Posterior vena cava (tissue), 2 donors: ENCODE data around the gene ACTN3. TPM values are rescaled to one million over a fixed set of nuclear protein-coding genes. Genes with fewer than 3 reads are reported as not detected.
"Not testable (repeated sequence)": the region's sequence is repeated elsewhere in the genome, so short reads cannot be mapped to it uniquely, and the experiment has no call there.

Source experiments
- DNase-seq: peaks from one replicate; pipeline ENCODE4 v3.0.0-alpha.2; 2020; ENCODE audit warnings: low spot score
- intact Hi-C, 2 donors: fragments of 100-400 bp; cut with DNase I; formaldehyde crosslinking; loops; one replicate each; pipeline versions ENCODE4 v1.14.1 to v1.14.2; 2022 to 2023
- total RNA-seq, 2 donors: library from RNA; stranded (reverse); fragmentation: NEBNext Ultra II Directional; extraction: Animal tissue kit (Norgen Biotek cat#: 25700); gene quantifications; one replicate each; pipeline ENCODE4 v1.2.1, GENCODE V29; 2021
- donor health status: DM: yes; HTN: yes; CAD: no.
- donor health status: DM: yes; HTN: yes; CAD: no.

The ACTN3 gene
- total RNA-seq, 2 donors from 2014 or later: 0.14 to 0.51 TPM

DNA sequence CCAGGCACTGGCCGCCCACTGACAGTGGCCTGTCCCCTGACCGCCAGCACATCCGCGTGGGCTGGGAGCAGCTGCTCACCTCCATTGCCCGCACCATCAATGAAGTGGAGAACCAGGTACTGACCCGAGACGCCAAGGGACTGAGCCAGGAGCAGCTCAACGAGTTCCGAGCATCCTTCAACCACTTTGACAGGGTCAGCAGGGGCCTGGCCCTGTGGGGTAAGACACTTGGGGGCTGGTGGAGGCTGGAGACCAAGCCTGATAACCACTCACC, 15.2 kb downstream of the ACTN3 start:
- intact Hi-C loops: no loop called here
- DNase-seq: no peak

DNA sequence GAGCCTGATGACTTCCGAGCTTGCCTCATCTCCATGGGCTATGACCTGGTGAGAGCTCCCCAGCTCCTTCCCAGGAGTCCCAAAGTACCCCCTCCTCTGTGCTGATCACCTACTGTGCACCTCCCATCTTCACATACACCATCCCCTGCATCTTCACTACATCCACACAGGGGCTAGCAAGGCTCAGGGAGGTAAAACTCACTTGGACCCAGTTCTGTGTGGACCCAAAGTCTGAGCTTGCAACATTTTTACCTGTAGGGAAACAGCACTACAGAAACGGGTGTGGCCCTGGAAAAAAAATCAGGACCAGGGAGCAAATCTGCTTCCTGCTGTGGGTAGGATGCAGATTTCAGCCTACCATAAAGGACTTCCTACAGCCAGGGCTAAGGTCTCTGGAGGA, 15.6 kb downstream of the ACTN3 start:
- DNase-seq: no peak
- intact Hi-C loops: no loop called here

DNA sequence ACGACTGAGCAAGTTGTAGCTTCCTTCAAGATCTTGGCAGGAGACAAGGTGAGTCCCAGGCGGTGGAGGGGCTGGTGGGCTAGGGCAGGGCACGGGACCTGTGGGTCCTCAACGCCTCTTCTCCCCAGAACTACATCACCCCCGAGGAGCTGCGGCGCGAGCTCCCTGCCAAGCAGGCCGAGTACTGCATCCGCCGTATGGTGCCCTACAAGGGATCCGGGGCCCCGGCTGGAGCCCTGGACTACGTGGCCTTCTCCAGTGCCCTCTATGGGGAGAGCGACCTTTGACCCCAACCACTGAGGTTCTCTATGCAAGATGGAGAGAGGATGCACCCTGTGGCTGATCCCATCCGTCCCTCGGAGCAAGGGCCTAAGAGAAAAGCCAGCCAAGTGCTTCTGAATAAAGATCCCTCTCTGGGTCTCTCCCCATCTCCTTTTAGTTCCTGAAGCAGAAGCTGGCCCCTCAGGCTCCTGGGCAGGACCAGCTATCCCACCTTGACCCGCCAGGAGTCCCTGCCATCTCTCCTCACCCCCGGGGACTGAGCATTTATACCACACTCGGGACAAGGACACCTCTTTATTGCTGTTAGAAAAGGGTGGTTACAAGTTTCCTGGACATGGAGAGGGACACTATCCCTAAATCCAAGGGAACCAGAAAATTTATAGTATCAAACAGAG, 16.3 kb downstream of the ACTN3 start:
- intact Hi-C loops: no loop called here
- no peak for DNase-seq

DNA sequence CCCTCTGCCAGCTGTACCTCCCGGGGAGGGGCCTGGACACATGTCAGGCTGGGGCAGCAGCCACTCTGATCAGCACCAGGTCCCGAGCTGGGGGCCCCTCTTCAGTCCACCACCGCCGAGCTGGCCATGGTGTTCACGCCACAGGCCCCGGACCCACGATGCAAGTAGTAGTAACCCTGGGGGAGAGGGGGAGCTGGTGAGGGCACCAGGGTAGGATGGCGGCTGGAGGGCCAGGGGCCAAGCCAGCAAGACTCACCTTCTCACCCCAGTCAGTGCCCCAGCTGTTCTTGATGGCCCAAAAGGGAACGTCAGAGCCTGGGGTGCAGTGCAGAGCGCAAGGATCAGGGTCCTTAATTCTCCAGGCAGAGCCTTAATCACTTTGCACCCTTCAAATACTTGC, 17.1 kb downstream of the ACTN3 start:
- no peak for DNase-seq
- intact Hi-C loops: no loop called here

DNA sequence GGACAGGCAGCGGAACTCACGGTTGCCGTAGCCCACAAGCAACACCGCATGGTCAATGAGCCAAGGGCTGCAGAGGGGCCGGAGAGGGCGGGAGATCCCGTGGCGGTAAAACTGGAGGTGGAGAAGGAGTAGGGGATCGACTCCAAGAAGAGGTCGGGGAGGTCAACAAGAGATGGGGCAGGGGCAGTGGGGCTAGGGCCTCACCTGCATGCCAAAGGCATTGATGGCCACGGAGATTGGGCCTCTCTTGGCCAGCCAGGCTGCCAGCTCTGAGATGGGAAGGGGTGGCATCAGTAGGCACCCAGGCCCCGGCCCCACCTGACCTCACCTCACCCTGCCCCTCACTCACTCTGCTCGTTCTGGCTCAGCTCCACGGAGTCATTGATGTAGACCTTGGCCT, 17.8 kb downstream of the ACTN3 start:
- DNase-seq: no peak
- intact Hi-C loops: no loop called here

DNA sequence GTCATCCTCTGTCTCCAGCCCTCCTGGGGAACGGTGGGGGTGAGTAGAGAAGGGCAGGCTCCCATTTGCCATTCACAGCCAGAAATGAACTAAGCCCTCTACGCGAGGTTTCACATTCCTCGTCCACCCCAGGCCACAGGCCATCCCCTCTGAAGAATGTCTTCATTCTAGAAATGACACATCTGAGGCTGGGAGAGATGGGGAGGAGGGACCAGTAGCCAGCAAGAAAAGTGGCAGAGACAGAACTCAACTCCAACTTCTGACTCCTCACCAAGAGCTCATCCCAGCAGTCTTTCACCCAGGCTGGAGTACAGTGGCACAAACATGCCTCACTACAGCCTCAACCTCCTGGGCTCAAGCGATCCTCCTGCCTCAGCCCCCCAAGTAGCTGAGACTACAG, 18.3 kb downstream of the ACTN3 start:
- no peak for DNase-seq
- intact Hi-C loops: no loop called here

DNA sequence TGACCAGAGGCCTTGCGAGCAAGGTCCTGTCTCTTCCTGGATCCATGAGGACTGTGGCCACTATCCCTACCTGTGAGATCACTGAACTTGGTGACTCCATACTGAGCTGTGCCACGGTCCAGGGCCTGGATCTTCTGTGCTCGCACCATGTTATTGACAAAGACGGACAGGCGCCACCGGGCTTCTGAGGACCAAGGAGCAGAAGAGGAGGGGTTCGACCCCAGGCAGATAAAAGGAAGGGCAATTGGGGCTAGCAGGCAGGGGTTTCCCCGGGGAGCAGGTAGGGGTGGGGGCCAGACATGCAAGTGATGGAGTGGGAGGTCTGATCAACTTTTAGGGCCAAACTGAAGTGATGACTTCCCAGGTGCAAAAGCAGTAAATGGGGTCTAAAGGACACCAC, 19.5 kb downstream of the ACTN3 start:
- DNase-seq: no peak
- intact Hi-C loops: no loop called here

DNA sequence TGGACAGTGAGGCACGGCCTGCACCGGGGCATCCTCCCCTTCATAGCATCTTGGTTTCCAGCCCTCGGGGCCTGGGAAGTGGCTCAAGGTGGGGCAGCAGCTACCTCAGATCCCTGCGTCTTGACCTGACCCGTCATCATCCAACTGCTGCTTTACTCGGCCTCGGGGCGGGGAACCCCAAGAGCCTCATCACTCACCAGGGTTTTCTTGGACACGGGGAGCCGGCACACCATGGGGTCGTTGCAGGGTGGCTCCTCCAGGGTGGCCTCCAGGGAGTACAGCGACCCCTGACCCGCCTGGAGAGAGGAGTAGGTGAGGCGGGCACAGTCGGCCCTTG, 21.1 kb downstream of the ACTN3 start:
- intact Hi-C loops: no loop called here
- no peak for DNase-seq

DNA sequence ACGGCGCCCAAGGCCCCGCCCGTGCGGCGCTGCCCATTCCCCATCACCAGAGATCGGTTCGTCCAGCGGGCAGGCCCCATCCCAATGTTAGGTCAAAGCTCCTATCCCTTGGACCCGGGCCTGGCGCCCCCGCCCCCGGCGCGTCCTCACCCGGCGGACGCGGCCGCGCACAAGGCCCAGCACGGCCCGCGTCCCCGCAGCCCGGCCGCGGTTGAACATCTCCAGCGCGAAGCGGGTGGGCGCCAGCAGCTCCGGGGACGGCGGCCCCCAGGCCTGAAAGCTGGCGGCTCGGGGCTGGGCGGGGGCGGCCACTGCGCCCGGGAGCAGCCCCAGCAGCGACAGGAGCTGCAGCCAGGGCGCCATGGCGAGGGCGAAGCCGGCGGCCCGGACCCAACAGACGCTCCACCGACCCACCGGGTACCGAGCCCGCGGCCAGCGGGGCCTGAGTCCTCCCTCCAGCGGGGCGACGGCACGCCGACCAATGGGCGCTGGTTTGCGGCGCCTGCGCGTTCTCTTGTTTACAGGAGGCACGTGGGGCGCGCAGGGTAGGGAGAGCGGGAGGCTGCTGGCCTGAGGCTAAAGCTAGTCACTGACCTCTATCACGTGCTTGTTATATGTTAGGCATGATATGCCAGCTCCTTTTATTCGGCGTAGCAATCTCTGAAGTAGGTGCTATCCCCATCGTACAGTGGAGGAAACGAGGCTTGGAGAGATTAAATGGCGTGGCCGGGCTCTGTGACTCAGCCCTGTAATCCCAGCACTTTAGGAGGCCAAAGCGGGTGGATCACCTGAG, 21.6 kb downstream of the ACTN3 start, which contains the start of gene CTSF:
Gene CTSF (minus strand): TSS at position 483 of the 793 bp plus-strand sequence. CDS start 120 bp downstream, at position 363.
- intact Hi-C loops: no loop called here
- DNase-seq: peak; percentile 95

DNA sequence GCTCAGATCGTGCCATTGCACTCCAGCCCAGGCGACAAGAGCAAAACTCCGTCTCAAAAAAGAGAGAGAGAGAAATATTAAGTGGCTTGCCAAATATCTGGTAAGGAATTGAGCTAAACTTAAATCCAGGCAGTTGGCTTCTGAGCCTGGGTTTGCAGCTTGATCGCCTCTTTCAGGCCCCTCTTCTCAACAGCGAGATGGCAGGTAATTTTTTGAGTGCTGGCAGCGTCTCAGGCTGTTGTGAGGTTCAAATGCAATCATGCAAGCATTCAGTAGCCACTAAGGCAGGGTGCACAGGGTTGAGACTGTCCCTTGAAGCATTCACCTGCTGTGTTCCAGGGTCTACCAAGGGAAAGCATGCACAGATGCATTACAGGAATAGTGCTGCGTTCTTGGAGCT, 22.4 kb downstream of the ACTN3 start:
- intact Hi-C loops: no loop called here
- no peak for DNase-seq

DNA sequence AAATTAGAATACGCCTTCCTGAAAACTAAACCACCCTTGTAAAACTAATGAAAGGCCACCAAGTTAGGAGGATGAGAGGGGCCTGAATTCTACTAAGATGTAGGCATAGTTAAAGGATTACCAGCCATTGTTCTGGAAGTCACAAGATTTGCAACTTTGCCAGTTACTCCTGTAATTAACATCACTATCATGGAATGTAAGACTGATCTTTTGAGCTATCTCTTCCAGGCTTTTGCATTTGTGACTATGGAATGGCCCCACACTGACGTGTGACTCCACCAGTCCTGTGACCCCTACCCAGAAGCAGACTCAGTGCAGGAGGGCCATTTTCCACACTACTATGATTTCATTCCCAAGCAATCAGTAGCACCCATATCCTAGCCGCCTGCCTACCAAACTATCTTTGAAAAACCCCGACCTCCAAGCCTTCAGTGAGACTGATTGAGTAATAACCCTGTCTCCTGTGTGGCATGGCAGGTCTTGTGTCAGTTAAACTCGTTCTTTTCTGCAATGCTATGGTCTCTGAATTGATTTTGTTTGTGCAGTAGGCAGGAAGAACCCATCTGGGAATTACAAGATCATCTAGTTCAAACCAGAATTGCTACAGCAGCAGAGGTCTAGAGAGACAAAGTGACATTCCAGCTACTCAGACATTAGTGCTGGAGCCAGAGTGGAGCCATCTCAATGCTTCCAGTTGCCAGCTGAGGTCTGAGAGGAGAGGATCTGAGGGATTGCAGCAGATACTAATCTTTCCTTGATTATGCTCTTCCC, 23.6 kb downstream of the ACTN3 start:
- no peak for DNase-seq
- intact Hi-C loops: loop anchor here in 1 of 2 donors (5.0 to 10.0 kb wide), 2 partner anchors 117 to 265 kb away; no protein-coding TSS in a partner anchor

DNA sequence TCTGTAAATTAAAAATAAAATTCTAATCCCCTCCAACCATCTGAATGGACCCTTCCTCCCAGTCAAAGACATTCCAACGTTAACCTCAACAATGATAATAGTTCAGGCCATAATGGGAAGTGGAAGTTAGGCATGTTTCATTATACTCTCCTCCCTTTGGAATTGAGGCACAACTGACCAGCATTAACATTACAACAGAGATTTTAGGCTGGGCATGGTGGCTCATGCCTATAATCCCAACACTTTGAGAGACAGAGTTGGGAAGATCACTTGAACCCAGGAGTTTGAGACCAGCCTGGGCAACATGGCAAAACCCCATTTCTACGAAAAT, 24.1 kb downstream of the ACTN3 start:
- intact Hi-C loops: loop anchor here in 1 of 2 donors (5.0 to 10.0 kb wide), 2 partner anchors 116 to 264 kb away; no protein-coding TSS in a partner anchor
- DNase-seq: no peak

DNA sequence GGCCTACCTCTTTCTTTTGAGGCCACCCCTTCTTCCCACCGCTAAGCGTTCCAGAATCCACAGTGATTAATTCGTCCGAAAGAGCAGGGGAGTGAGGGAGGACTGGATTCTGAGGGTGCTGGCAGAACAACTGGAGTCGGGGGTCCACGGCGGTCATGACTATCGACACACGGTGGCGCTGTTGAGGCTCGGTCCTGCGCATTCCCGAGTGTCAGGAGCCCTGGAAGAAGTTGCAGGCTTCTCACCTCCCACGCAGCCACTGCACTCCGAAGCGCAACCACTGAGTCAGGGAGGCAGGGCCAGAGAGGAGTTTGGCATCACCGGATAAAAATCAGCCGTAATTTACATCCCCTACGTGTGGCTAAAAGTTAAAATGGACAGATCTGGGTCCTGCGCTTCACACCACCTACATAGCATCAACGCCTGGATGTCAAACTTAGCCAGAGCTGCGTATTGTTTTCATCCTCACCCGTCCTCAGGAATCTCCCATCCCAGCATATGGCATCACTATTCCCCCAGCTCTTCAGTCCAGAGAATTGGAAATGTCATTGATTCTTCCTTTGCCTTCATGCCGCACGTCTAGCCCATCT, 32.4 kb downstream of the ACTN3 start:
- intact Hi-C loops: loop anchor here (2.0 to 10.0 kb wide), 2 partner anchors 100 to 256 kb away; no protein-coding TSS in a partner anchor
- peak; percentile 94 for DNase-seq

DNA sequence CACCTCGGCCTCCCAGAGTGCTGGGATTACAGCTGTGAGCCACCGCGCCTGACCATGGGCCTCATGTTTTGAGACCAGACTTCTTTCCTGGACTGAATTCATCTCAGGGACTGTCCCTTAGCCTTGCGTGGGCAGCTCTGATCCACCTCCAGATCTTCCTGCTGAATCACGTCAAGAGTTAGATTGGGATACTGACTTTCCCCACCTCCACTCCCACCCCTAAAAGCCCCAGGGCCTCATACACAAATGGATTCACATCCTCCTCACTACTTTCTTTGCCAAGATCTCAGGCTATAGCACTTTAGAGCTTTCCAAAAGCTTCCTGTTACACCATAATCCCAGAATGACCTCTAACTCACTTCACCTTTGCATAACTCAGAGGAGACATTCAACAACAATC, 34.1 kb downstream of the ACTN3 start:
- no peak for DNase-seq
- intact Hi-C loops: no loop called here

DNA sequence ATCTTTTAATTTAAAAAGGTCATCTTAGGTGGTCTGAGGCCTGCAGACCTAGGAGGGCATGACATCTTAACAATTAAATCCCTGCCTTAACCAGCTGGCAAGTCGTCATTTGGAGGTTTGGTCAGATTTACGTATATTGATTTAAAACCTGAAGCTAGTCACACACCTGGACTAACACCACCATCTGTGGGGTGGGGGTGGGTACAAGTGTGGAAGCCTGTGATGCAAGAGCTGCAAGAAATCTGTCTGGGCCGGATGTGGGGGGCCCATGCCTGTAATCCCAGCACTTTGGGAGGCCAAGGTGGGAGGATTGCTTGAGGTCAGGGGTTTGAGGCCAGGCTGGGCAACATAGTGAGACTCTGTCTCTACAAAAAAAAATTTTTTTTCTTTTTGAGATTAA, 34.6 kb downstream of the ACTN3 start:
- DNase-seq: no peak
- intact Hi-C loops: no loop called here

DNA sequence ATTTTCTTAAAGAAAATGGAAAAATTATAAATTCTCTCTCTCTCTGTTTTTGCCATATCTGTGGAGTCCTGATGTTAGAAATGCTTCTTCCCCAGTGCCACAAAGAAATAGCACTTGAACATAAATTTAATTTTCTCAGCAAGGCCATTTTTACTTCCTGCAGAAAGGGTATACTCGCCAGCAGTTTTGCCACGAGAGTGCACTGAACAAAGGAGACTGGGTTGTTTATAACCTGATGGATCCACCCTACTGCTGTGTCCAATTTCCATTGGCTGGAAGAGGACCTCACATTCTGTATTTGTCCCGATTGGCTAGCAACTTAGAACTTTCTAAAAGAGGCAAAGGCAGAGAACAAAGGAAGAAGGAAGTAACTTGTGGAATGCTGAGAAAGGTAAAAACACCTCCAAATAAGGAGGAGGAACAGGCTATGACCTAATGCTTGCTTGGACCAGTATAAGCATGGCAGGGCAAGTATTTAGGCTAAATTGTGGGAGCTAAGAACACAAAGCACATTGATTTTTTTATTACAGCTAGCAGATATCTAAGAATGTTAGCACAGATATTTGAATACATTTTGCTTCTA, 36.0 kb downstream of the ACTN3 start:
- DNase-seq, intact Hi-C loops: not testable (repeated sequence)

DNA sequence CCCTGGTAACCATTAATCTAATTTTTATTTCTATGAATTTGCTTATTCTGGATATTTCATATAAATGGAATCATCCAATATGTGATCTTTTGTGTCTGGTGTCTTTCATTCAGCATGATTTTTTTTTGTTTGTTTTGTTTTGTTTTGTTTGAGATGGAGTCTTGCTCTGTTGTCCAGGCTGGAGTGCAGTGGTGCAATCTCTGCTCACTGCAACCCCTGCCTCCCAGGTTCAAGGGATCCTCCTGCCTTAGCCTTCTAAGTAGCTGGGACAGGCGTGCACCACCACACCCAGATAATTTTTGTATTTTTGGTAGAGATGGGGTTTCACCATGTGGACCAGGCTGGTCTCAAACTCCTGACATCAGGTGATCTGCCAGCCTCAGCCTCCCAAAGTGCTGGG, 38.7 kb downstream of the ACTN3 start:
- intact Hi-C loops: not testable (repeated sequence)

DNA sequence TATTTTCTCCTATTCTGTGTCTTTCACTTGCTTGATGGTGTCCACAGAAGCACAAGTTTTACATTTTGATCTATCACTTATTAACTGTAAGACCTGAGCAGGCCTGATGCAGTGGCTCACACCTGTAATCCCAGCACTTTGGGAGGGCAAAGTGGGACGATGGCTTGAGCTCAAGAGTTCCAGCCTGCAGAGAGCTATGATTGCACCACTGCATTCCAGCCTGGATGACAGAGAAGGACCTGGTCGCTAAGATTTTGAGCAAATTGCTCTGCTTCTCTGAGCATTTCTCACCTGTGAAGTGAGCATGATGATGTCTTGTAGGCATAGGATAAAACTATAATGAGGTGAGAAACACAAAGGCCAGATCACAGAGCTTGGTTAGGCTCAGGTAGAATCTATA, 39.4 kb downstream of the ACTN3 start:
- intact Hi-C loops: no loop called here
- no peak for DNase-seq

More for the DNA sequence above, 38.7 kb downstream of the ACTN3 start:
- DNase-seq: not testable (repeated sequence)

DNA sequence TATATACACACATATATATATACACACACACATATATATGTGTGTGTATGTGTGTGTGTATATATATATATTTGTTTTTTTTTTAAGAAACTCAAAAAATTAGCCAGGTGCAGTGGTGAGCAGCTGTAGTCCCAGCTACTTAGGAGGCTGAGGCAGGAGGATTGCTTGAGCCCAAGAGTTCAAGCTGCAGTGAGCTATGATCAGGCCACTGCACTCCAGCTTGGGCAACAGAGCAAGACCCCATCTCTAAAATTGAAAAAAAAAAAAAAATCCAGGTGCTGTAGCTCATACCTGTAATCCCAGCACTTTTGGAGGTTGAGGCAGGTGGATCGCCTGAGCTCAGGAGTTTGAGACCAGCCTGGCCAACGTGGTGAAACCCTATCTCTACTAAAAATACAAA, 42.6 kb downstream of the ACTN3 start:
- intact Hi-C loops, DNase-seq: not testable (repeated sequence)
